ENCODE measurements around the gene GPR156. TPM values are rescaled to one million over a fixed set of nuclear protein-coding genes. Genes with fewer than 3 reads are reported as not detected.

The GPR156 gene
- polyA plus RNA-seq, 1 donor (not counting 4 experiments of a cell fraction or from before 2014, with no cell fraction given), result 0.17 TPM

- FAIRE-seq, result no peak
- DNase-seq (ENCODE audit: low read depth, low spot score), result no peak
- dilution Hi-C loops (cut with MboI; ENCODE audit: extremely low pct_ligation_motif_present, low sequenced_read_pairs), result no loop called here
- Histone ChIP-seq H3K79me2 (ENCODE audit: control insufficient read depth, insufficient read depth, low read length) (no peaks in the 10 kb centered on the region), H3K4me2 (ENCODE audit: control insufficient read depth, extremely low read depth, insufficient read depth, low read depth, low read length) (no peak overlapping the region), H3K4me1 (ENCODE audit: control insufficient read depth, extremely low read depth, insufficient read depth, low read length) (no peaks in the 10 kb centered on the region), H4K20me1 (ENCODE audit: control insufficient read depth, extremely low read depth, insufficient read depth, low read length) (no peaks in the 10 kb centered on the region), H3K27me3 (ENCODE audit: control insufficient read depth, extremely low read depth, insufficient read depth, low read length) (peaks cover 23% of the 10 kb centered on the region), H3K27ac (ENCODE audit: control insufficient read depth, insufficient read depth, low read length) (no peak overlapping the region), H3K36me3 (ENCODE audit: control insufficient read depth in 2 of 2, extremely low read depth in 1 of 2, insufficient read depth in 2 of 2, low read length in 2 of 2) (no peaks in the 10 kb centered on the region), H3K9me3 (ENCODE audit: control insufficient read depth, low read depth, low read length) (no peaks in the 10 kb centered on the region), H3K4me3 (ENCODE audit: control insufficient read depth in 2 of 3, extremely low read depth in 1 of 3, insufficient read depth in 2 of 3, low read depth in 1 of 3, low read length in 3 of 3) (no peak overlapping the region), H2AFZ (ENCODE audit: control insufficient read depth, low read length) (no peak overlapping the region), H3K9ac (ENCODE audit: control insufficient read depth, extremely low read depth, insufficient read depth, low read length) (no peak overlapping the region), H3K9me1 (ENCODE audit: control insufficient read depth, extremely low read depth, insufficient read depth, low read length) (no peaks in the 10 kb centered on the region)
- TF ChIP-seq EZH2 (IDR thresholded peaks at IDR 0.05; ENCODE audit: low read length), result no peak
- TF ChIP-seq CTCF (optimal IDR thresholded peaks at IDR 0.05 in 1 of 3, IDR thresholded peaks at IDR 0.05 in 1 of 3, conservative IDR thresholded peaks at IDR 0.05 in 1 of 3; ENCODE audit: extremely low read depth in 1 of 3, insufficient read depth in 2 of 3, low read length in 3 of 3), result no peak
These were observed 1.4 kb upstream of the GPR156 start for GRCh38 chr3:120286465-120286864.

- FAIRE-seq (no peak), DNase-seq (ENCODE audit: low read depth, low spot score) (no peak)
- Histone ChIP-seq H3K4me2 (ENCODE audit: control insufficient read depth, extremely low read depth, insufficient read depth, low read depth, low read length) (peak overlapping the region; percentile 74), H3K27me3 (ENCODE audit: control insufficient read depth, extremely low read depth, insufficient read depth, low read length) (peaks cover 25% of the 10 kb centered on the region), H2AFZ (ENCODE audit: control insufficient read depth, low read length) (peak overlapping the region; percentile 30), H3K36me3 (ENCODE audit: control insufficient read depth in 2 of 2, extremely low read depth in 1 of 2, insufficient read depth in 2 of 2, low read length in 2 of 2) (no peaks in the 10 kb centered on the region), H3K9ac (ENCODE audit: control insufficient read depth, extremely low read depth, insufficient read depth, low read length) (no peak overlapping the region), H3K27ac (ENCODE audit: control insufficient read depth, insufficient read depth, low read length) (no peak overlapping the region), H3K79me2 (ENCODE audit: control insufficient read depth, insufficient read depth, low read length) (no peaks in the 10 kb centered on the region), H3K4me1 (ENCODE audit: control insufficient read depth, extremely low read depth, insufficient read depth, low read length) (no peaks in the 10 kb centered on the region), H3K9me1 (ENCODE audit: control insufficient read depth, extremely low read depth, insufficient read depth, low read length) (no peaks in the 10 kb centered on the region), H3K9me3 (ENCODE audit: control insufficient read depth, low read depth, low read length) (no peaks in the 10 kb centered on the region), H3K4me3 (ENCODE audit: control insufficient read depth in 2 of 3, extremely low read depth in 1 of 3, insufficient read depth in 2 of 3, low read depth in 1 of 3, low read length in 3 of 3) (peak overlapping the region; percentile 31 to 53 (median 38)), H4K20me1 (ENCODE audit: control insufficient read depth, extremely low read depth, insufficient read depth, low read length) (no peaks in the 10 kb centered on the region)
- dilution Hi-C loops (cut with MboI; ENCODE audit: extremely low pct_ligation_motif_present, low sequenced_read_pairs), result no loop called here
- no peak for TF ChIP-seq CTCF (optimal IDR thresholded peaks at IDR 0.05 in 1 of 3, IDR thresholded peaks at IDR 0.05 in 1 of 3, conservative IDR thresholded peaks at IDR 0.05 in 1 of 3; ENCODE audit: extremely low read depth in 1 of 3, insufficient read depth in 2 of 3, low read length in 3 of 3)
- peak; percentile 51 for TF ChIP-seq EZH2 (IDR thresholded peaks at IDR 0.05; ENCODE audit: low read length)
These were observed 453 bp upstream of the GPR156 start for GRCh38 chr3:120285508-120285841.

All from keratinocyte (primary cell).